LNCaP clone FGC (cell line): ENCODE results near the gene PRRC2C.
"Not testable (repeated sequence)": the region's sequence is repeated elsewhere in the genome, so short reads cannot be mapped to it uniquely, and the experiment has no call there.

Experiments
- DNase-seq: peaks from one replicate; pipeline ENCODE4 v3.0.0-alpha.2; 2011; ENCODE audit warnings: low read depth
- H3K4me3 ChIP-seq: 2 replicates; pipeline ENCODE4 v1.5.1; 2011; ENCODE audit warnings: mild to moderate bottlenecking, low read depth, low read length, control low read depth
- CTCF ChIP-seq: IDR thresholded peaks from 2 replicates; pipeline ENCODE4 v1.5.1; 2012; ENCODE audit warnings: mild to moderate bottlenecking; ENCODE audit not compliant: control insufficient read depth, insufficient read depth; ENCODE audit errors: extremely low read depth

The PRRC2C gene

GRCh38 chr1:171596119-171596518 is 110.8 kb downstream of the PRRC2C start:
- H3K4me3 ChIP-seq = no peak overlapping the region
- no peak for TF ChIP-seq CTCF
- DNase-seq = no peak

- no peak for DNase-seq
- TF ChIP-seq CTCF = no peak
- H3K4me3 ChIP-seq = no peak overlapping the region
Measured at GRCh38 chr1:171596705-171597104, 111.4 kb downstream of the PRRC2C start.

- no peak for TF ChIP-seq CTCF
- DNase-seq = no peak
- no peak overlapping the region for H3K4me3 ChIP-seq
Measured at GRCh38 chr1:171597203-171597602, 111.9 kb downstream of the PRRC2C start.

- DNase-seq, H3K4me3 ChIP-seq: not testable (repeated sequence)
Measured at GRCh38 chr1:171600310-171600709, 115.0 kb downstream of the PRRC2C start.

- H3K4me3 ChIP-seq = no peak overlapping the region
- no peak for DNase-seq
- no peak for TF ChIP-seq CTCF
Measured at GRCh38 chr1:171600862-171601261, 115.5 kb downstream of the PRRC2C start.

- DNase-seq, H3K4me3 ChIP-seq: not testable (repeated sequence)
Measured at GRCh38 chr1:171603042-171603441, 117.7 kb downstream of the PRRC2C start.

GRCh38 chr1:171606402-171606941 is 121.1 kb downstream of the PRRC2C start:
- no peak for DNase-seq
- TF ChIP-seq CTCF = no peak
- no peak overlapping the region for H3K4me3 ChIP-seq

GRCh38 chr1:171610385-171610784 is 125.1 kb downstream of the PRRC2C start:
- TF ChIP-seq CTCF = no peak

More at GRCh38 chr1:171610385-171610784, 125.1 kb downstream of the PRRC2C start:
- DNase-seq = no peak
- H3K4me3 ChIP-seq = no peak overlapping the region
